OCI-LY7 (cell line): Measurements from ENCODE around the gene PNLIPRP3. TPM values are rescaled to one million over a fixed set of nuclear protein-coding genes. Genes with fewer than 3 reads are reported as not detected.

Source experiments
- BruUV-seq: library from RNA; stranded (reverse); fragments of 400-500 nt; replicated peaks from 2 replicates; lab custom pipeline; 2021; lab: Mats Ljungman, UMichigan
- CTCF ChIA-PET: fragments of 300-600 bp; sonication (Branson Sonifier 250); formaldehyde crosslinking; loops from one replicate; lab custom pipeline; 2022; ENCODE audit warnings: antibody characterized with exemption; ENCODE audit not compliant: unreplicated experiment; lab: Charles Lee
- POLR2A ChIA-PET: fragments of 300-600 bp; sonication (Branson Sonifier 250); formaldehyde crosslinking; loops from one replicate; lab custom pipeline; 2022; ENCODE audit warnings: antibody characterized with exemption; lab: Charles Lee
- DNase-seq: peaks from one replicate; pipeline ENCODE4 v3.0.0-alpha.2; 2015; ENCODE audit warnings: low spot score
- H2AFZ ChIP-seq: fragments of 200-600 bp; sonication (generic), shearing (Covaris generic); 2 replicates; pipeline ENCODE4 v1.6.1; 2014; ENCODE audit warnings: mild to moderate bottlenecking, antibody characterized with exemption, low read length, moderate library complexity
- H3K27ac ChIP-seq: fragments of 200-600 bp; sonication (generic); 2 replicates; pipeline ENCODE4 v1.5.1; 2014; ENCODE audit warnings: mixed run types, low read depth, mild to moderate bottlenecking, moderate library complexity, low read length, inconsistent platforms; ENCODE audit not compliant: poor library complexity, severe bottlenecking
- H3K36me3 ChIP-seq: fragments of 200-600 bp; sonication (generic); 2 replicates; pipeline ENCODE4 v1.6.1; 2014; ENCODE audit warnings: mild to moderate bottlenecking, antibody characterized with exemption, low read length, moderate library complexity, mixed read lengths; ENCODE audit not compliant: insufficient read depth
- H3K4me1 ChIP-seq: fragments of 200-600 bp; sonication (generic); 2 replicates; pipeline ENCODE4 v1.5.1; 2014; ENCODE audit warnings: mild to moderate bottlenecking, low read length; ENCODE audit not compliant: insufficient read depth, poor library complexity, severe bottlenecking
- H3K4me2 ChIP-seq: fragments of 200-600 bp; sonication (generic); 2 replicates; pipeline ENCODE4 v1.6.1; 2014; ENCODE audit warnings: mild to moderate bottlenecking, low read length
- H3K4me3 ChIP-seq: fragments of 200-600 bp; sonication (generic); 2 replicates; pipeline ENCODE4 v1.5.1; 2014; ENCODE audit warnings: mild to moderate bottlenecking, low read depth, low read length; ENCODE audit not compliant: poor library complexity, severe bottlenecking
- H3K79me2 ChIP-seq: fragments of 200-600 bp; sonication (generic); 2 replicates; pipeline ENCODE4 v1.6.1; 2016; ENCODE audit warnings: low read depth, mild to moderate bottlenecking, low read length, moderate library complexity, mixed read lengths; ENCODE audit not compliant: insufficient read depth
- H3K9me2 ChIP-seq: fragments of 200-600 bp; sonication (generic); 2 replicates; pipeline ENCODE4 v1.6.1; 2016; ENCODE audit warnings: mild to moderate bottlenecking, low read length, mixed read lengths; ENCODE audit not compliant: insufficient read depth
- H3K9me3 ChIP-seq: fragments of 200-600 bp; sonication (generic); 2 replicates; pipeline ENCODE4 v1.6.1; 2014; ENCODE audit warnings: mild to moderate bottlenecking, mixed run types, low read length, mixed read lengths
- H4K20me1 ChIP-seq: fragments of 200-600 bp; sonication (generic); 2 replicates; pipeline ENCODE4 v1.6.1; 2014; ENCODE audit warnings: mild to moderate bottlenecking, antibody characterized with exemption, low read length, moderate library complexity, mixed read lengths; ENCODE audit not compliant: insufficient read depth
- CTCF ChIP-seq: fragments of 200-600 bp; sonication (generic); conservative IDR thresholded peaks from 2 replicates; pipeline ENCODE4 v1.5.1; 2014; ENCODE audit warnings: mild to moderate bottlenecking, antibody characterized with exemption, low read length, moderate library complexity, mixed read lengths
- EZH2phosphoT487 ChIP-seq: fragments of 200-600 bp; sonication (generic); IDR thresholded peaks from 2 replicates; pipeline ENCODE4 v1.6.1; 2018; ENCODE audit warnings: low read depth, borderline replicate concordance, mild to moderate bottlenecking, mixed run types, antibody characterized with exemption, low read length, moderate library complexity, mixed read lengths
- intact Hi-C: fragments of 100-400 bp; cut with micrococcal nuclease; formaldehyde crosslinking; loops from one replicate; pipeline ENCODE4 v1.10.0; 2022; ENCODE audit not compliant: unreplicated experiment
- total RNA-seq, 2 experiments: library from RNA; depleted of rRNA in 1 of 2; stranded (reverse); fragments of >200 nt in 1 of 2; shearing (Covaris generic) in 1 of 2; gene quantifications; 2 replicates each; pipeline ENCODE4 v1.2.3, GENCODE V29; 2014 to 2022

The PNLIPRP3 gene
- total RNA-seq, 2 experiments from 2014 or later = not detected

GRCh38 chr10:116398224-116398623 is 29.4 kb upstream of the PNLIPRP3 start:
- no peaks in the 10 kb centered on the region for H3K9me3 ChIP-seq
- no peak overlapping the region for H3K27ac ChIP-seq
- H3K4me1 ChIP-seq = no peaks in the 10 kb centered on the region
- intact Hi-C loops = no loop called here
- H4K20me1 ChIP-seq = no peaks in the 10 kb centered on the region
- DNase-seq = no peak
- POLR2A ChIA-PET = no interaction called here
- no peaks in the 10 kb centered on the region for H3K36me3 ChIP-seq
- no peak overlapping the region for H3K4me2 ChIP-seq
- no peaks in the 10 kb centered on the region for H3K79me2 ChIP-seq
- no TSS peak for BruUV-seq
- CTCF ChIA-PET = no interaction called here
- H2AFZ ChIP-seq = no peak overlapping the region
- no peaks in the 10 kb centered on the region for H3K9me2 ChIP-seq
- no peak overlapping the region for H3K4me3 ChIP-seq
- no peak for TF ChIP-seq EZH2phosphoT487
- TF ChIP-seq CTCF = no peak

- Histone ChIP-seq H3K4me1 (no peaks in the 10 kb centered on the region), H4K20me1 (no peaks in the 10 kb centered on the region), H3K36me3 (no peaks in the 10 kb centered on the region), H3K79me2 (no peaks in the 10 kb centered on the region), H3K9me3 (no peaks in the 10 kb centered on the region), H3K27ac (no peak overlapping the region), H3K4me2 (no peak overlapping the region), H3K4me3 (no peak overlapping the region), H3K9me2 (no peaks in the 10 kb centered on the region), H2AFZ (no peak overlapping the region)
- intact Hi-C loops = no loop called here
- no peak for DNase-seq
- TF ChIP-seq EZH2phosphoT487 (no peak), CTCF (no peak)
- ChIA-PET POLR2A (no interaction called here), CTCF (no interaction called here)
- no TSS peak for BruUV-seq
Observed at GRCh38 chr10:116402858-116403257, 24.8 kb upstream of the PNLIPRP3 start.

GRCh38 chr10:116403740-116404250 is 23.9 kb upstream of the PNLIPRP3 start:
- no peaks in the 10 kb centered on the region for H4K20me1 ChIP-seq
- TF ChIP-seq EZH2phosphoT487 (no peak), CTCF (no peak)
- no peak for DNase-seq
- no peak overlapping the region for H3K4me2 ChIP-seq
- H3K9me3 ChIP-seq = no peaks in the 10 kb centered on the region
- no peak overlapping the region for H2AFZ ChIP-seq
- intact Hi-C loops = no loop called here
- H3K36me3 ChIP-seq = no peaks in the 10 kb centered on the region
- no peaks in the 10 kb centered on the region for H3K79me2 ChIP-seq
- no peak overlapping the region for H3K4me3 ChIP-seq
- no peaks in the 10 kb centered on the region for H3K9me2 ChIP-seq
- no peak overlapping the region for H3K27ac ChIP-seq
- no TSS peak for BruUV-seq
- POLR2A ChIA-PET = no interaction called here
- H3K4me1 ChIP-seq = no peaks in the 10 kb centered on the region
- CTCF ChIA-PET = no interaction called here
